Posterior cingulate gyrus (tissue), 11 donors: ENCODE results near the gene PROK2.
A peak's percentile ranks its signal among the peaks of the same experiment; 100 is the strongest.

Experiments used
- DNase-seq, 10 donors: peaks; one replicate each; pipeline versions ENCODE4 v3.0.0 to v3.0.0-alpha.2; 2020 to 2021; ENCODE audit warnings: mixed read lengths in 3 of 10
- intact Hi-C: fragments of 100-400 bp; cut with DNase I; formaldehyde crosslinking; loops from one replicate; pipeline ENCODE4 v1.15.1; 2023

Gene PROK2

GRCh38 chr3:71751602-71752001, 33.3 kb downstream of the PROK2 start:
- intact Hi-C loops, result no loop called here
- DNase-seq, result no peak

- DNase-seq, result no peak
- intact Hi-C loops, result no loop called here
Measured at GRCh38 chr3:71744738-71745137, 40.2 kb downstream of the PROK2 start.

- no peak for DNase-seq
- intact Hi-C loops, result no loop called here
Measured at GRCh38 chr3:71742621-71743020, 42.3 kb downstream of the PROK2 start.

- DNase-seq, result no peak
- intact Hi-C loops, result no loop called here
Measured at GRCh38 chr3:71734881-71735280, 50.1 kb downstream of the PROK2 start.

GRCh38 chr3:71733319-71733718, 51.6 kb downstream of the PROK2 start:
- no peak for DNase-seq
- intact Hi-C loops, result no loop called here

GRCh38 chr3:71732637-71733036, 52.3 kb downstream of the PROK2 start:
- intact Hi-C loops, result no loop called here

GRCh38 chr3:71728632-71729342, 56.2 kb downstream of the PROK2 start:
- intact Hi-C loops, result loop anchor here (10.0 kb wide), 1 partner anchor 1356 kb away; no protein-coding TSS in a partner anchor
- DNase-seq, result peak in 9 of 10 donors; percentile 28 to 94 (median 62)

More at GRCh38 chr3:71732637-71733036, 52.3 kb downstream of the PROK2 start:
- no peak for DNase-seq

- DNase-seq, result no peak
- intact Hi-C loops, result loop anchor here (10.0 kb wide), 1 partner anchor 1359 kb away; no protein-coding TSS in a partner anchor
Measured at GRCh38 chr3:71726146-71726545, 58.8 kb downstream of the PROK2 start.

GRCh38 chr3:71725271-71725991, 59.5 kb downstream of the PROK2 start, which contains the start of gene EIF4E3:
TSS of gene EIF4E3 (minus strand) at chr3:71725402. CDS start at chr3:71725367, 35 bp downstream.
- DNase-seq, result peak in 8 of 10 donors; percentile 17 to 89 (median 46)
- intact Hi-C loops, result loop anchor here (10.0 kb wide), 1 partner anchor 1359 kb away; no protein-coding TSS in a partner anchor

- peak in 7 of 10 donors; percentile 15 to 88 (median 44) for DNase-seq
- intact Hi-C loops, result loop anchor here (5.0 to 10.0 kb wide), 2 partner anchors 133 to 1360 kb away; no protein-coding TSS in a partner anchor
Measured at GRCh38 chr3:71724584-71725270, 60.2 kb downstream of the PROK2 start.

- no peak for DNase-seq
- intact Hi-C loops, result loop anchor here (5.0 to 10.0 kb wide), 2 partner anchors 133 to 1361 kb away; no protein-coding TSS in a partner anchor
Measured at GRCh38 chr3:71724171-71724453, 60.8 kb downstream of the PROK2 start.

- intact Hi-C loops, result loop anchor here (5.0 to 10.0 kb wide), 2 partner anchors 134 to 1361 kb away; no protein-coding TSS in a partner anchor
- DNase-seq, result no peak
Measured at GRCh38 chr3:71723452-71724170, 61.3 kb downstream of the PROK2 start.

- DNase-seq, result no peak
- intact Hi-C loops, result loop anchor here (5.0 to 10.0 kb wide), 2 partner anchors 135 to 1362 kb away; no protein-coding TSS in a partner anchor
Measured at GRCh38 chr3:71722693-71723092, 62.3 kb downstream of the PROK2 start.
